ENCODE results near the gene PRDM12.

PRDM12 gene

GRCh38 chr9:130632081-130632710 is 32.2 kb upstream of the PRDM12 start:
- in situ Hi-C loops (cut with MboI; ENCODE audit: low sequenced_read_pairs, unreplicated experiment), result no loop called here
- no peak for DNase-seq (ENCODE audit: low spot score)
- TF ChIP-seq, protein P1, sequence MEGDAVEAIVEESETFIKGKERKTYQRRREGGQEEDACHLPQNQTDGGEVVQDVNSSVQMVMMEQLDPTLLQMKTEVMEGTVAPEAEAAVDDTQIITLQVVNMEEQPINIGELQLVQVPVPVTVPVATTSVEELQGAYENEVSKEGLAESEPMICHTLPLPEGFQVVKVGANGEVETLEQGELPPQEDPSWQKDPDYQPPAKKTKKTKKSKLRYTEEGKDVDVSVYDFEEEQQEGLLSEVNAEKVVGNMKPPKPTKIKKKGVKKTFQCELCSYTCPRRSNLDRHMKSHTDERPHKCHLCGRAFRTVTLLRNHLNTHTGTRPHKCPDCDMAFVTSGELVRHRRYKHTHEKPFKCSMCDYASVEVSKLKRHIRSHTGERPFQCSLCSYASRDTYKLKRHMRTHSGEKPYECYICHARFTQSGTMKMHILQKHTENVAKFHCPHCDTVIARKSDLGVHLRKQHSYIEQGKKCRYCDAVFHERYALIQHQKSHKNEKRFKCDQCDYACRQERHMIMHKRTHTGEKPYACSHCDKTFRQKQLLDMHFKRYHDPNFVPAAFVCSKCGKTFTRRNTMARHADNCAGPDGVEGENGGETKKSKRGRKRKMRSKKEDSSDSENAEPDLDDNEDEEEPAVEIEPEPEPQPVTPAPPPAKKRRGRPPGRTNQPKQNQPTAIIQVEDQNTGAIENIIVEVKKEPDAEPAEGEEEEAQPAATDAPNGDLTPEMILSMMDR (IDR thresholded peaks at IDR 0.05; ENCODE audit: borderline replicate concordance, control extremely low read depth, extremely low read depth, insufficient read depth, missing control alignments), result no peak

GRCh38 chr9:130632841-130633240 is 31.6 kb upstream of the PRDM12 start:
- in situ Hi-C loops (cut with MboI; ENCODE audit: low sequenced_read_pairs, unreplicated experiment), result no loop called here
- TF ChIP-seq, protein P1 (IDR thresholded peaks at IDR 0.05; ENCODE audit: borderline replicate concordance, control extremely low read depth, extremely low read depth, insufficient read depth, missing control alignments), result no peak
- DNase-seq (ENCODE audit: low spot score), result no peak

- in situ Hi-C loops (cut with MboI; ENCODE audit: low sequenced_read_pairs, unreplicated experiment), result no loop called here
- DNase-seq (ENCODE audit: low spot score), result no peak
- TF ChIP-seq, protein P1 (IDR thresholded peaks at IDR 0.05; ENCODE audit: borderline replicate concordance, control extremely low read depth, extremely low read depth, insufficient read depth, missing control alignments), result no peak
These were observed 30.8 kb upstream of the PRDM12 start for GRCh38 chr9:130633336-130634190.

DNA sequence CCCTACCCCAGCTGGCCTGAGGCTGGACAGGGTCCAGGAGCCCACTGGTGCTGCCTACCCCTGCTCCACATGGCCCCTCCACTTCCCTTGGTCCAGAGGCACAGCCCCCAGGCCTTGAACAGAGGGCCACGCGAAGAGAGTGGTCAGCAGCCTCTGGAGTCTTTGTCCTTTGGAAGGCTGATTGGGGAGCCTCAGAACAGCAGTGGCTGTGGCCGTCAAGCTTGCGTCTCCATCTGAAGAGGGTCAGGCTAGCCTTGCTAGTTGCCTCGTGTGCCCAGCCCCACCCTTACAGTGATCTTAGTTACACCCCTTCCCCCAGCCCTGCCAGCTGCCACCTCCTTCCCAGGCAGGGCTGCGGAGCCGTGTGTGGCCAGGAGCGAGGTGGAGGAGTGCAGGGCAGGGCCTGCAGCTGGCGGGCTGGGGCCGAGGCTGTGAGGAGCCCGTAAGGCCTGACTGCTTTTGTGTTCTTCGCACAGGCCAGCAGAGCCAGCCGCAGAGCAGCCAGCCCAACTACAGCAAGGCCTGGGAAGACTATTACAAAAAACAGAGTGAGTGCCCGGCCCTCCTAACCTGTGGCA is 30.1 kb upstream of the PRDM12 start:
- in situ Hi-C loops (cut with MboI; ENCODE audit: low sequenced_read_pairs, unreplicated experiment), result no loop called here
- TF ChIP-seq, protein P1 (IDR thresholded peaks at IDR 0.05; ENCODE audit: borderline replicate concordance, control extremely low read depth, extremely low read depth, insufficient read depth, missing control alignments), result no peak
- DNase-seq (ENCODE audit: low spot score), result no peak

- DNase-seq (ENCODE audit: low spot score), result no peak
- in situ Hi-C loops (cut with MboI; ENCODE audit: low sequenced_read_pairs, unreplicated experiment), result no loop called here
- TF ChIP-seq, protein P1 (IDR thresholded peaks at IDR 0.05; ENCODE audit: borderline replicate concordance, control extremely low read depth, extremely low read depth, insufficient read depth, missing control alignments), result no peak
These were observed 29.6 kb upstream of the PRDM12 start for GRCh38 chr9:130634801-130635200.

DNA sequence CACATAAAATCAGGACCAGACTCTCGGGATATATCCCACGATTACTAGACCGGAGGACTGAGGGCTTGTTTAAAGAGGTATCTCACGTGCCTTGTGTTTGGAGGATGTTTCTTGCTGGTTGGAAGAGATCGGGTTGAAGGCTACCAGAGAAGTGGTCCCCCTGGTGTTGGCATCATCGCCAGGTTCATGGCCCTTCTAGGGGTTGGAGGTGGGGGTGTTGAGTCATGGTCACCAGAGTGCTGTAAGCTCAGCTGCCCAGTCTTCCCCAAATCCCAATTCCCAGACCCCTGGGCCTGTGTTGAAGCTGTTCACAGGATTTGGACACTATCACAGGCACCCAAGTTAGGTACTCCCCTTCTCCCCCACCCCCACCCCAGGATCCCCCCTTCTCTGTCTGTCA is 29.1 kb upstream of the PRDM12 start:
- in situ Hi-C loops (cut with MboI; ENCODE audit: low sequenced_read_pairs, unreplicated experiment), result no loop called here
- no peak for DNase-seq (ENCODE audit: low spot score)
- TF ChIP-seq, protein P1 (IDR thresholded peaks at IDR 0.05; ENCODE audit: borderline replicate concordance, control extremely low read depth, extremely low read depth, insufficient read depth, missing control alignments), result no peak

Measured in GM13976 (cell line).